HL-60 (cell line): Measurements from ENCODE around the gene CYP24A1.
A peak's percentile ranks its signal among the peaks of the same experiment; 100 is the strongest.

Experiments used
- GABPA ChIP-seq: IDR thresholded peaks from 2 replicates; pipeline ENCODE4 v1.6.1; 2012; ENCODE audit warnings: low read depth
- POLR2AphosphoS5 ChIP-seq: IDR thresholded peaks from 2 replicates; pipeline ENCODE4 v1.6.1; 2012; ENCODE audit warnings: low read depth
- SPI1 ChIP-seq: IDR thresholded peaks from 2 replicates; pipeline ENCODE4 v1.6.1; 2012; ENCODE audit warnings: low read depth, mild to moderate bottlenecking, borderline replicate concordance
- TF ChIP-seq, protein P1 (sequence below): IDR thresholded peaks from one replicate; pipeline ENCODE4 v1.5.1; 2011; ENCODE audit warnings: low read length, control low read depth, inconsistent platforms; ENCODE audit not compliant: insufficient read depth

DNA sequence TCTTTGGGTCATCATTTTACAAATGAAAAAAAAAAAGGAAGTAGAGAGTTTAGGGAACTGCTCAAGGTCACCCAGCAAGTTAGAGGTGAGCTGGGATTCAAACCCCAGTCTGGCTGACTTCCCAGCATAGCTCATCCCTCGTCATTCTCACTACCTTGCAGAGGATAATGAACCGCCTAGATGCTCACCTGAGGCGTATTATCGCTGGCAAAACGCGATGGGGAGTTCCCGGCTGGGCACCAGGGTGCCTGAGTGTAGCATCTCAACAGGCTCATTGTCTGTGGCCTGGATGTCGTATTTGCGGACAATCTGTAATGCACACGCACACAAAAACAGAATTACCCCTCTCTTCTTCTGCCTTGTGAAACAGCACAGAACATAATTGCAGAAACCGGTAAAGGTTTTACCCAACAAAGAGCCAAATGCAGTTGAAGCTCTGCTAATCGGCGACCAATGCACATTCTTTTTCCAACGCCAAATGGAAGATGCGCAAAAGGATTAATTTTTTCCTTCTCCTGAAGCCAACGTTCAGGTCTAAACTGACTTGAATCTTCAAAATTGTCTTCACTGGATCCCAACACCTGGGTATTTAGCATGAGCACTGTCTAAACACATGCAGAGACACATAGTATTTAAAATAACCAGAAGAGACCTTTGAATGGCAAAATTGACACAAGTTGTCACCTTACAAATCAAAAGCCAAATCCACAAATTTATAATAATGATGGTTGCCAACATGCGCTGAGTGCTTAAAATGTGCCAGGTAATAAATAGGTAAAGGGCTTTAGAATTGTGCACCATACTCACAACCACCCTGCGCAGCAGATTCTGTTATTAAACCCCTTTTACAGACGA lies 16.6 kb downstream of the CYP24A1 start:
- TF ChIP-seq, protein P1, sequence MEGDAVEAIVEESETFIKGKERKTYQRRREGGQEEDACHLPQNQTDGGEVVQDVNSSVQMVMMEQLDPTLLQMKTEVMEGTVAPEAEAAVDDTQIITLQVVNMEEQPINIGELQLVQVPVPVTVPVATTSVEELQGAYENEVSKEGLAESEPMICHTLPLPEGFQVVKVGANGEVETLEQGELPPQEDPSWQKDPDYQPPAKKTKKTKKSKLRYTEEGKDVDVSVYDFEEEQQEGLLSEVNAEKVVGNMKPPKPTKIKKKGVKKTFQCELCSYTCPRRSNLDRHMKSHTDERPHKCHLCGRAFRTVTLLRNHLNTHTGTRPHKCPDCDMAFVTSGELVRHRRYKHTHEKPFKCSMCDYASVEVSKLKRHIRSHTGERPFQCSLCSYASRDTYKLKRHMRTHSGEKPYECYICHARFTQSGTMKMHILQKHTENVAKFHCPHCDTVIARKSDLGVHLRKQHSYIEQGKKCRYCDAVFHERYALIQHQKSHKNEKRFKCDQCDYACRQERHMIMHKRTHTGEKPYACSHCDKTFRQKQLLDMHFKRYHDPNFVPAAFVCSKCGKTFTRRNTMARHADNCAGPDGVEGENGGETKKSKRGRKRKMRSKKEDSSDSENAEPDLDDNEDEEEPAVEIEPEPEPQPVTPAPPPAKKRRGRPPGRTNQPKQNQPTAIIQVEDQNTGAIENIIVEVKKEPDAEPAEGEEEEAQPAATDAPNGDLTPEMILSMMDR = no peak
- TF ChIP-seq POLR2AphosphoS5 (no peak), GABPA (no peak), SPI1 (peak; percentile 32; the same call in 1 of the 2 replicates)
